ENCODE data around the gene DSCAML1. TPM values are rescaled to one million over a fixed set of nuclear protein-coding genes. Genes with fewer than 3 reads are reported as not detected.

The DSCAML1 gene
- total and polyA plus RNA-seq, 2 of the 8 experiments (the other 6 are each of a cell fraction or from before 2014, with no cell fraction given) = 0.19 to 0.24 TPM

Other genes starting within 250 kb of the DSCAML1 start
- 0.99 and 1.1 TPM in 2 replicates for gene FXYD2, start 27.5 kb upstream of the DSCAML1 start, total RNA-seq (2021; fragmentation: NEBNext Ultra II Directional; extraction: Animal tissue kit (Norgen Biotek cat#: 25700))
- gene FXYD2, start 27.5 kb upstream of the DSCAML1 start, polyA plus RNA-seq (2011; rRNA removed) = 0.89 and 1.6 TPM in 2 replicates
- gene FXYD6, start 79.4 kb upstream of the DSCAML1 start, total RNA-seq (2021; fragmentation: NEBNext Ultra II Directional; extraction: Animal tissue kit (Norgen Biotek cat#: 25700)) = 44.6 and 50.0 TPM in 2 replicates
- gene FXYD6, start 79.4 kb upstream of the DSCAML1 start, polyA plus RNA-seq (2011; rRNA removed) = 117 and 151 TPM in 2 replicates
- gene TMPRSS13, start 132.2 kb upstream of the DSCAML1 start, total RNA-seq (2021; fragmentation: NEBNext Ultra II Directional; extraction: Animal tissue kit (Norgen Biotek cat#: 25700)) = 0.29 and 0.61 TPM in 2 replicates
- 0.79 and 1.0 TPM in 2 replicates for gene TMPRSS13, start 132.2 kb upstream of the DSCAML1 start, polyA plus RNA-seq (2011; rRNA removed)
- 0.11 and 0.31 TPM in 2 replicates for gene IL10RA, start 189.2 kb upstream of the DSCAML1 start, total RNA-seq (2021; fragmentation: NEBNext Ultra II Directional; extraction: Animal tissue kit (Norgen Biotek cat#: 25700))
- gene IL10RA, start 189.2 kb upstream of the DSCAML1 start, polyA plus RNA-seq (2011; rRNA removed) = 0.05 and 0.16 TPM in 2 replicates

Data from H1 (cell line).